GM21367 (cell line): ENCODE measurements around the gene TMX2.
A peak's percentile ranks its signal among the peaks of the same experiment; 100 is the strongest.
"Not testable (repeated sequence)": the region's sequence is repeated elsewhere in the genome, so short reads cannot be mapped to it uniquely, and the experiment has no call there.

ENCODE experiments used
- ATAC-seq: cut with Tn5 transposase; IDR thresholded peaks from one replicate; pipeline ENCODE4 v1.9.1; 2021; ENCODE audit not compliant: unreplicated experiment

TMX2 gene

GRCh38 chr11:57711414-57712255, 758 bp upstream of the TMX2 start, which contains the start of gene MED19:
Gene MED19, minus strand, starts transcription at chr11:57712215. Its CDS starts 36 bp downstream, at chr11:57712179.
- ATAC-seq: peak; percentile 47

GRCh38 chr11:57713835-57714234, 1.4 kb downstream of the TMX2 start:
- ATAC-seq: no peak

- ATAC-seq: not testable (repeated sequence)
Observed at GRCh38 chr11:57716726-57717125, 4.3 kb downstream of the TMX2 start.

GRCh38 chr11:57727185-57727584, 14.8 kb downstream of the TMX2 start:
- ATAC-seq: no peak

- no peak for ATAC-seq
Observed at GRCh38 chr11:57728829-57729228, 16.4 kb downstream of the TMX2 start.

- no peak for ATAC-seq
Observed at GRCh38 chr11:57729479-57729878, 17.1 kb downstream of the TMX2 start.

- ATAC-seq: no peak
Observed at GRCh38 chr11:57732661-57733060, 20.3 kb downstream of the TMX2 start.

- no peak for ATAC-seq
Observed at GRCh38 chr11:57735619-57736298, 23.4 kb downstream of the TMX2 start.

- peak; percentile 87 for ATAC-seq
Observed at GRCh38 chr11:57741132-57742086, 29.0 kb downstream of the TMX2 start, which contains the start of gene SELENOH. Gene SELENOH, plus strand, starts transcription at chr11:57741491. Its CDS starts 105 bp downstream, at chr11:57741596.

- ATAC-seq: no peak
Observed at GRCh38 chr11:57742087-57742452, 29.7 kb downstream of the TMX2 start.

- no peak for ATAC-seq
Observed at GRCh38 chr11:57744357-57744756, 32.0 kb downstream of the TMX2 start.

GRCh38 chr11:57745206-57745605, 32.8 kb downstream of the TMX2 start:
- no peak for ATAC-seq

GRCh38 chr11:57746920-57747319, 34.5 kb downstream of the TMX2 start:
- no peak for ATAC-seq

GRCh38 chr11:57751176-57751575, 38.8 kb downstream of the TMX2 start:
- no peak for ATAC-seq

- ATAC-seq: no peak
Observed at GRCh38 chr11:57751676-57752253, 39.4 kb downstream of the TMX2 start, which contains the start of gene BTBD18. Gene BTBD18, minus strand, starts transcription at chr11:57751819. Its CDS starts 631 bp downstream, at chr11:57751188.

GRCh38 chr11:57752954-57753353, 40.6 kb downstream of the TMX2 start:
- ATAC-seq: no peak

- no peak for ATAC-seq
Observed at GRCh38 chr11:57758174-57758573, 45.8 kb downstream of the TMX2 start.

GRCh38 chr11:57761301-57762234, 49.2 kb downstream of the TMX2 start, which contains the start of gene CTNND1:
Gene CTNND1, plus strand, starts transcription at chr11:57761802. Its CDS starts 29,677 bp downstream, at chr11:57791479.
- ATAC-seq: peak; percentile 90

GRCh38 chr11:57762235-57762861, 50.0 kb downstream of the TMX2 start:
- ATAC-seq: no peak
